SW 1271 (cell line): ENCODE measurements around the gene ERH.
"Not testable (repeated sequence)": the region's sequence is repeated elsewhere in the genome, so short reads cannot be mapped to it uniquely, and the experiment has no call there.

ENCODE experiments used
- DNase-seq, 2 experiments: peaks; one replicate each; lab custom pipeline; 2025; lab: John Stamatoyannopoulos, UW

Gene ERH

DNA sequence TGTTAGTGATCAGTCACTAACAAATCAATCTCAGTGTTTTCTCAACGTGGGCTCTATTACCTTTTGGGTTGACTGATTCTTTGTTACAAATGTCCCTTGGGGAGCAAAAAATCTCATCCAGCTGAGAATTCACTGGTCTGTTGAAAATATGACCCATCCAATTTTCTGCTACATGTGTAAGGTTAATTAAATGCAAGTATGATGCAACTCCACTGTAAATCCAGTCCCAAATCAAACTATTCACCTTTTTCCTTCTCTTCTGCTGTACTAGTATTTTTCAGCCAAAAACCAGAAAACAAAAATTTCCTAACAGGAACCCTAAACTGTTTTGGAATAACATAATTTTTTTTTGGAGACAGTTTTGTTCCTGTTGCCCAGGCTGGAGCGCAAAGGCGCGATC is 2.2 kb downstream of the ERH start:
- no peak for DNase-seq

DNA sequence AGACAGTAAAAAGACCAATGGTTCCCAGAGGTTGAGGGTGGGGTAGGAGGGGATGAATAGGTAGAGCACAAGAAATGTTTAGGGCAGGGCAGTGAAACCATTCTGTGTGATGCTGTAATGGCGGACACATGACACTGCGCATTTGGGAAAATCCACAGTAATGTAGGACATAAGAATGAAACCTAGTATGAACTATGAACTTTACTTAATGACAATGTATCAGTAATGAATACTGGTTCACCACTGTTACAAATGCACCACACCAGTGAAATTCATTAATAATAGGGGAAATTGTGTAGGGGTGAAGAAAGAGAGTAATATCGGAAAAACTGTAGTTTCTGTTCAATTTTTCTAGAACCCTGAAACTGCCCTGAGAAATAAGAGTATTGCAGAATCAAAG is 5.6 kb downstream of the ERH start:
- no peak for DNase-seq

DNA sequence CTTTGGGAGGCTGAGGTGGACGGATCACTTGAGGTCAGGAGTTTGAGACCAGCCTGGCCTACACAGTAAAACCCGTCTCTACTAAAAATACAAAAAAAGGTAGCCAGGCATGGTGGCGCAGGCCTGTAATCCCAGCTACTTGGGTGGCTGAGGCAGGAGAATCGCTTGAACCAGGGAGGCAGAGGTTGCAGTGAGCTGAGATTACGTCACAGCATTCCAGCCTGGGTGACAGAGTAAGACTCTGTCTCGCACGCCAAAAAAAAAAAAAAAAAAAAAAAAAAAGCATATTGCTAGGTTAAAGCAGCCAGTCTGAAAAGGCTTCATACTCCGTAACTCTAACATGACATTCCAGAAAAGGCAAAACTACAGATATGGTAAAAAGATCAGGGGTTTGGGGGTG is 6.7 kb downstream of the ERH start:
- not testable (repeated sequence) for DNase-seq

DNA sequence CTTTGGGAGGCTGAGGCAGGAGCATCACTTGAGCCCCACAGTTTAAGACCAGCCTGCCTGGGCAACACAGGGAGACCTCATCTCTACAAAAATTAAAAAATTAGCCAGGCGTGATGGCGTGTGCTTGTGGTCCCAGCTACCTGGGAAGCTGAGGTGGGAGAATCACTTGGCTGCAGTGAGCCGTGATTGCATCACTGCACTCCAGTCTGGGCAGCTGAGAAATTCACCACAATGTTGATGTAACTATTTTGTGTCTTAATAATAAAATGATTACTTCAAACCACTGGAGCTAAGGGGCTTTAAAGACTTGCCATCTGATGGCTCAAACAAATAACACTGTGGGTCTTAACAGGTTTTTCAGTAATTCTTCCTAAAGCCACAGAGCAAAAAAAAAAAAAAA is 10.8 kb downstream of the ERH start:
- DNase-seq = no peak

DNA sequence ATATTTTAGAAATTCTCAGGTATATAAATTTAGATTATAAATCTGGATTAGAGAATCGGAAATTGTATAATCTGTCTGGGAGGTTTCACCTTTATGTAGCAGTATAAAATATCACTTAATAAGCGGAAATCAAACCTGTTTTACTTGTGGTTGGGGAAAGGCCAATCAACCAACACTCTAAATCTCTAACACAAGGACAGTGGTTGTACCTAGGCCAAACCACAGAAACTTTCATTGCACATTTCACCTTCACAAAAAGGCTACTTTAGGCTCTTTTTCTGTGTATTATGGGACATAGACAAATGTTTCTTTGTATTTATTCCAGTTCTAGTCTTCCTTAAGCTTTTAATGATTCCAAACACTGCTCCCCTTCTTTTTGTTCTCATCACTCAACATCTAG is 19.8 kb downstream of the ERH start:
- no peak for DNase-seq

DNA sequence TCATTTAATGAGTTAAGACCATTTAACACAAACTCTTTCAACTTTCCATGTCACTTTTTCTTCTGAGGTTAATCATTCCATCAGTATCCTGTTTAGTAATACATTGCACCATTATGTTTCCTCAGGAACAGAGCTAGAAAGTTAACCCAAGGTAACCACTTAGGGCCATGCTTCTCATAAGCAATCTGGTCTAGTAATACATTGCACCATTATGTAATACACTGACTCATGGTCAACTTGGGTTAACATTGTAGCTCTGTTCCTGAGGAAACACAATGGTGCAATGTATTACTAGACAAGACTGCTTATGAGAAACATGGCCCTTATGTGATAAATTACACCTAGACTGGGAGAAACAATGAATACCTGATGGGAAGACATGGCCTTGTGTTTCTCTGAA is 21.7 kb downstream of the ERH start:
- no peak for DNase-seq

DNA sequence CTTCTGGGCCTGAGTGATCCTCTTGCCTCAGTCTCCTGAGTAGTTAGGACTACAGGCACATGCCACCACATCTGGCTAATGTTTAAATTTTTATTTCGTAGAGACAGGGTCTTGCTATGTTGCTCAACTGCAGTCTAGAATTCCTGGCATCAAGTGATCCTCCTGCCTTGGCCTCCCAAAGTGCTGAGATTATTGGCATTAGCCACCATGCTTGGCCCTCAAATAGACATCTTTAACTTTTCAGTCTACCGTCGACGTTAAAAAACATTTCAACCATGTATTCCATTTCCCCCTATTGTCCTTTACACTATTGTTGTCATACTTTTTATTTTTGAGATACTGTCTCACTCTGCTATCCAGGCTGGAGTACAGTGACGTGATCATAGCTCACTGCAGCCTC is 22.4 kb downstream of the ERH start:
- DNase-seq = no peak

DNA sequence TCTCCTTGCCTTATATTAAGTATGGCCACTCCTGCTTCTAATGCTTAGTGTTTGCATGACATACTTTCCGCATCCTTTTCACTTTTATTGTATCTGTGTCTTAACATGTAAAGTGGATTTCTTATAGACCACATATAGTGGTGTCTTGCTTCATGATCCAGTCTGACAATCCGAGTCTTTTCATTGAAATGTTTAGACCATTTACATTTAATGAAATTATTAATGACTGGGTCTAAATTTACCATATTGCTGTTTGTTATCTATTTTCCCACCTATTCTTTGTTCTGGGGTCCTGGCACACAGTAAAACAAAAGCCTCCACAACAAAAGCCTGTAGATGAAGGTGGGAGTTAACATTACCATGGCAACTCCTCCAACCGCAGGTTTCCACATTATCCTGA is 22.9 kb downstream of the ERH start:
- no peak for DNase-seq

DNA sequence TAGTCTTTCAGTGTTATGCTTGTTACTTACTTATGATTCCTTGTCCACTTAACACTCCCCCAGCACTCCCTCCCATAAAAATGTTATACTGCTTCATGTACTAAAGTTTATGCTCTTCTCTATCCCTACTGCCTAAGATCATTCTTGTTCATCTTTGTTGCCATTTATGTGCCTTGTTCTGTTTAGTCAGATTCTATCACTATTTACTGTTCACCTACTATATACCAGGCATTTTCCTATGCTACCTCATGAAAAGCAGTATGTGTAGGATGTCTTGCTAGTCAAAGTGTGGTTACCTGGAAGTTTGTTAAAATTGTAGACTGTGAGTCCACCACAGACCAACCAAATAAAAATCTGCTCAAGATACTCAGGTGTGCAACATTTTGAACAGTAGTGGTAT is 23.9 kb downstream of the ERH start:
- no peak for DNase-seq

DNA sequence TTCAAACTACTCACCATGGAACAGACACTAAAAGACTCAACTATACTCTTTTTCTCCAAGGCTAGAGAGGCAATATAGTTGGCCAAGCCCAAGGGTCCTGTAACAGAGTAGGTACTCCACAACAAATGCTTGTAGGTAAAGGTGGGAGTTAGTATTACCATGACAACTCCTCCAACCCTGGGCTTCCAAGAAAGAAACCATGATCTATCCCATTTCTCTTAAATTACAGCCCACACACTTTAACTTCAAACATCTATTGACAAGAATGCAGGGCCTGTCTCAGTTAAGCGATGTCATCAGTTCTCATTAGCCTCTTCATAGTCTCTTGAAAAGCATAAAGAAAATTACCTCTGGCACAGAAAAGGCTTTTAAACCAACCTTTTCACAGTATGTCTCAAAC is 25.0 kb downstream of the ERH start:
- no peak for DNase-seq

DNA sequence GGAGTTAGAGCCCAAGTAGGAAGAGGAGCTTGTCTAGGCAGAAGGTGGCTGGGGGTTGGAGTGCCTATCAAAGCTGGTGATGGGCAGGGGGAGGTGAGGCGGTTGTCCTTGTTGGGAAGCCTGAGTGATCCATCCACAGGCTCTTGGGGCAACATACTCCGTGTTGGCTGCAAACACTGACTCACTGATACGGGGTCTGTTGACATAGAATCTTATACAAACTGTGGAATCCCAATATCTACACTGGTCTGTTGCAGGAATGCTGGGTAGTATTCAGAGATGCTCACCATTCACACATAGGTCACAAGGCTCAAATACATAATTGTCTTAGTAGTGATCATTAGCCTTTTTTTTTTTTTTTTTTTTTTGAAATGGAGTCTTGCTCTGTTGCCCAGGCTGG is 26.0 kb downstream of the ERH start:
- DNase-seq = no peak

DNA sequence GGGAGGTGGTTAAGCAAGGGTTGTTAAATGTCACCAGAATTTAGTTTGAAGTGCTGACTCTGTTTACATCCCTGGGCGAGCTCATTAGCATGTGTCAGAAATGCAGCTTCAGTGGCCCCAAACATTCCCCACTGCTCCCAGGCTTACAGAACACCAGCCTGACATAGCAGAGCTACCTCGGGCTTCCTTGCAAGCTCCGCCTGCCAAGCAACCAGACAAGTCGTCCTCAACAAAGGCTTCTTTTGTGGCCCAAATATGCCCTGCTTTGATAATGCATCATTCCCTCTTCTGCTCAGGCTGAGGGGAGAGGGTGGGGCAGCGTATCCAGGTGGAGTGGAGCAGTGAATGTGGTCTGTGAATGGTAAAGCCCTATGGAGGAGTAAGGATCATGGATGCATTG is 28.0 kb downstream of the ERH start:
- DNase-seq = no peak

DNA sequence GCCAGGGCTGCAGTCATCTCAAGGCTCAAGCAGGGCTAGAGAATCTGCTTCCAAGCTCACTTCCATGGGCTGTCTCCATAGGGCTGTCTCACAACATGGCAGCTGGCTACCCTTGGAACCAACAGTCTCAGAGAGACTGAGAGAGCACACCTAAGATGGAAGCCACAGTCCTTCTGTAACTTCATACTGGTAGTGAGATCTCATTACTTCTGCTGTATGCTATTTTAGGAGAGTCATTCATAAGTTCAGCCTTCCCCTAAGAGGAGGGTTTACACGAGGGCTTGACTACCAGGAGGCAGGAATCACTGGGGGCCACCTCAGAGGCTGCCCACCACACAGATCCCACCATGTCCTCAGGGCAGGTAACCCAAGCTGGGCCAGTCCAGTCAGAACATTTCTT is 29.7 kb downstream of the ERH start:
- no peak for DNase-seq

DNA sequence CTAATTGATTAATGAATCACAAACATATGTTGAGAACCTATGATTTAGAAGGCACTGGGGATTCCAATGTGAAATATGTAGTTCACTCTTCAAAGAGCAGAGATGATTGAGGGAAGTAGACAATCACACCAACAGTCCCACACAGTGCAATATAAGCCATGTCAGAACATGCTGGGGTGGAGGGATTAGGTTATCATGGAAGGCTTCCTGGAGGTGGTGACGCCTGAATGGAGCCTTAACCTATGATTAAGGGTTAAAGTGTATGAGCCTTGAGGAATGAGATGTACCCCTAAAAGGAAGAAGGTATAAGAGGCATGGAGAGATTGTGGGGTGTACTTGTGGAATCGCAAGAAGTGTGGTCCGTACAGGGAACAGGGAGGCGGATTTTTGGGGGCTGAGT is 31.3 kb downstream of the ERH start:
- no peak for DNase-seq

DNA sequence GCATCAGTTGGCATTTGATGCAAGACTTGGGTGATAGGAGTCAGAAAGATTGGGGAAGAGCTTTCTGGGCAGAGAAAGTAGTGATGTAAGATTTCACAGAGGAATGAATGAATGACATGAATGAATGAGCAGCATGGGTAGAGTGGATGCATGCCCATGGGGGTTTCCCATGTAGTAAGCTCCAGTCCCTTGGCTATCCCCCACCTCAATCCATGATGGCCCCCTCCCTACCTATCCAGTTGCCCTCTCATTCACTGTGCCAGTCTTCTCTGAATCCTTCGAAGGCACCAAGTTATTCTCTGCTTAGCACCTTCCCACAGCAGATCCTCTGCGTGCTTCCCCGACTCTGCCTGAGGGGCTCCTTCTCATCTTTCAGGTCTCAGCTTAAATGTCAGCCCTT is 32.0 kb downstream of the ERH start:
- DNase-seq = no peak

DNA sequence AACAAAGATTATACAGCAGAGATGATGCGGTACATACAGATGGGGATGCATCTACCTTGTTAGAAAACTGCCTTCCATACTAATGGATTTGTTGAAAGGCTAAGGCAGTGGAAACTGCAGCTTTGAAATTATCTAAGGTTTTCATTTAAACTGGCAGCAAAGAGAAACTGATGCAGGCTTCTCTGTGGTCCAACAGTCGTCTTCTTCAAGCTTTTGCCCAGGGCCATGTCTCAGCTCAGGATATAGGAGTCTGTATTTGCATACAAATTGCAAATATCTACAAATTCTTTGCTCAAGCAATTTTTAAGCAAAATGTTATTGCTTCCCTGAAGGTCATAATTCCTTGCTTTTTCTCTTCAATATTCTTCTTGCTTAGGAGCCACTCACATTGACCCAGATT is 33.7 kb downstream of the ERH start:
- no peak for DNase-seq

DNA sequence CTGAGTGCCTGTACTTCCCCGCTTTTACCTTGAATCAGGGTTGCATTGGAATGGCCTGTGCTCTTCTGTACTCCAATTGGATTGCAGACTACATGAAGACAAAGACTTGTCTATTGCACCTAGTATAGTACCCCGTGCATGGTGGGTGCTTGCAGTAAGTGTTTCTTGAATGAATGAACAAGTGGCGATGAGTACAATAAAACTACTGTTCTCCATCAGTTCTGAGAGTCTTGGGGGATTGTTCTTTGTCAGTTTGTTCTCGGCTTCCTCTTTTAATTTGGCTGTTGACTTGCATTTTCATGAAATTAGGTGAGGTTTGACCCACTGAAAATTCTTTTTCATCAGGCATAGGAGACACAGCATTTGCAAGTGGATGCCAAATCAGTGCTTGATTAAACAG is 34.1 kb downstream of the ERH start:
- no peak for DNase-seq

DNA sequence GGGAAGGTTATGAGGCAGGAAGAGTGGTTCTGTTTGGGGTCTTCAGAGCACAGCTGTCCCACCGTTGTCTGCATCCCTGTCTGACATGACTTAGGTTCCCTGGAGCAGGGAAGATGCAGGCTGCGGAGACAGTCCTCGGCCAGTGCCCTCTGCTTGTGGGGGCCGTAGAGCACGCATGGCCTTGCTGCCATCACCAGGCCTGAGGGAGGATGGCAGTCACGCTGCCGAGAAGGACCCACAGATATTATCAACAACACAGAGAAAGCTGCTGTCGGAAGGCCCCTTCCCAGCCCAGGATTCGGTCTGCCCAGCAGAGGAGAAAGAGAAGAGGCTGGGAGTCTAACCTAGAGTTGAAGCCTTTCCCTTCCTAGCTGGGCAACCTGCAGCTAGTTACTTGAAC is 35.0 kb downstream of the ERH start:
- no peak for DNase-seq

DNA sequence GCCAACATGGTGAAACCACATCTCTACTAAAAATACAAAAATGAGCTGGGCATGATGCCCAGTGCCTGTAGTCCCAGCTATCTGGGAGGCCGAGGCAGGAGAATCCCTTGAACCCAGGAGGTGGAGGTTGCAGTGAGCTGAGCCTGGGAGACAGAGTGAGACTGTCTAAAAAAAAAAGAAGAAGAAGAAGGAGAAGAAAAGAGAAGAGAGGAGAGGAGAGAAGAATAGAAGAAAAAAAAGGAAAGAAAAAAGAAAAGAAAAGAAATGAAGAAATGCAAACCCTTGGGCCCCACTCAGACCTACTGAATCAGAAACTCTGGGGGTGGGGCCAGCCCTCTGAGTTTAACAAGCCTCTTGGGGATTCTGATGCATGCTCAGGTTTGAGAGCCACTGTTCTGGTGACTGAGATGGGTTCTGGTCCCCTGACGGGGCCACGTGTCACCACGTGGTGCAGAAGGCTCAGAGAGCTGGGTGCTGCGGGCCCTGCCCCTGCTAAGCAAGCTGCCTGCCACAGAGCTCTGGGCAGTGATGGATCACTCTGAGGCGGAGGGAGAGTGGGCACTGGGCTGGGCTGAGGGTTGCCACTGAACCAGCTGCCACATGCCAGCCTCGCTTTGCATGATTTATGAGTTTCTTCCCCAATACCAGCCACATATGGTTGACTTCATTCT is 37.5 kb downstream of the ERH start:
- DNase-seq = no peak

DNA sequence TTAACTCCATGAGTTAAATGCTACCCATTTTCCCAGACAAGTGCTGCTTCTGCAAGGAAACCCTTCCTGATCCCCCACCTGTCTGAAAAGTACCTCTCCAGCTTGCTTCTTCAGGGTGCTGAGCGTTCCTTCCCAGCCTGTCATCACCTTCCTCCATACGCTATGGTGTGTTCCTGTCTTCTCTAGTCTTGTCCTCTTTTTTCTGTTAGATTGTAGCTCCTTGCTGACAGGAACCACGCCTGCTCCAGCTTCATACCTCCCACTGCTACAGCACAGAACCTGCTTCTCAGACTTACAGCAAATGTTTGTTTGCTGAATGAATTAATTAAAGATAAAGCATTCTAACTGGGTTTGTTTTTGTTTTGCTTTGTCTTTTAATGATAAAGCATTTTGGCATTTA is 39.1 kb downstream of the ERH start:
- no peak for DNase-seq

DNA sequence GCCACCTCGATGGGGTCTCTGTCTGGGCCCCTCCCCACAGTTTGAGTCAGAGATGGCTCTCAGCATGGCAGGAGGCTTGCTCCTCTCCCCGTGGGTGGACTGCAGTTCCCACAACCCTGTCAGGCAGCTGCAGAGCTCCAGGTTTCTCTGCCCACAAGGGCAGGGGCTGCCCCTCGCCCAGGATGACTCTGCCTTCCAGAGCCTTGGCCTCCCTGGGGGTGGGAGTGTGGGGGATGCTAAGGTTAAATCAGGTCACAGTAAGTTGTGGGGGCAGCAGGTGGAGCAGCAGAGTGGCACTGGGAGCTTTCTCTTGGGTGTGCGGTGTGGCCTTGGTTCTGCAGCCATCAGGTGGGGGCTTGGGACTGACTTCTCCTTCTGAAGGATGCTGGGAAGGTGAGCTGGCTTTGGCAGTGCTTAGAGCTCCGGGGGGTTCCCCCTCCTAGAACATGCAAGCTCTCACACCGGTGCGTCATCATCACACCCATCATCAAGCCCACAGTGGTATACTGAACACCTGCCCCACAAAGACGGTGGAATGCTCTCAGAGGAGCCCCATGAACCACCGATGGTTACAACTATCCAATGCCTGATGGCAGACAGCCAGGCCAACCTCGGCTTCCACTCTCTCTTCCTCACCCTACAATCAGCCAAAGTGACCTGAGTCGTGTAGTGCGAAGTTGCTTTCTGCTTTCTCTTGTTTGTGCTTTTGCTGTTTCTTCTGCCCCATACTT is 39.7 kb downstream of the ERH start:
- DNase-seq = no peak

DNA sequence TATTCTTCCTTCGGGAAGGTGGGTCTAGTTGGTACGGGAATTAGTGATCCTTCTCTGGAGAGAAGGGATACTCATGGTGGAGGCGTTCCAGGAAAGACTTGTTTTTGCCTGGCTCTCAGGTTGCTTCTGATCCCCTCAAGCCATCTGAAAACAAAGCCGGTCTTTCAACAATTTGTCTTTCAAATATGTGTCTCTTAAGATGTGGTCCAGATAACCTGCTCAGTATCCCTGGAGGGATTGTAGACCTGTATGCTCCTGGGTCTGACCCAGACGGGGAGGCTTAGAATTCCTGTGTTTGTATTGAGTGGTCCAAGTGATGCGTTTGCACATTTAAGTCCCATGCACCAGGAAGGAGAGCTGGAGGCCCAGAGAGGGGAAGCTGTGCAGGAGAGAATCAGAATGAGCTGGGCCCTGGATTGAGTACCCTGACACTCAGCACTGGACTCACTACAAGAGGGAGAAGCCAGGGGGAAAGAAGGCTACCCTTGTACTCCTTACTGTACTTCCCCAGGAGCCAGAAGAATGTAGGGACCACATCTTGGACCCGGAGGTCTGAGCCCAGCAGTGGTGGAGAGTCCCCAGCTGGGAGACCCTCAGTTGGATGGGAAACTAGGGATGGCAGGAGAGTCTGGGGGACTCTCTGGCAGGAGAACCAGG is 40.4 kb downstream of the ERH start:
- no peak for DNase-seq

DNA sequence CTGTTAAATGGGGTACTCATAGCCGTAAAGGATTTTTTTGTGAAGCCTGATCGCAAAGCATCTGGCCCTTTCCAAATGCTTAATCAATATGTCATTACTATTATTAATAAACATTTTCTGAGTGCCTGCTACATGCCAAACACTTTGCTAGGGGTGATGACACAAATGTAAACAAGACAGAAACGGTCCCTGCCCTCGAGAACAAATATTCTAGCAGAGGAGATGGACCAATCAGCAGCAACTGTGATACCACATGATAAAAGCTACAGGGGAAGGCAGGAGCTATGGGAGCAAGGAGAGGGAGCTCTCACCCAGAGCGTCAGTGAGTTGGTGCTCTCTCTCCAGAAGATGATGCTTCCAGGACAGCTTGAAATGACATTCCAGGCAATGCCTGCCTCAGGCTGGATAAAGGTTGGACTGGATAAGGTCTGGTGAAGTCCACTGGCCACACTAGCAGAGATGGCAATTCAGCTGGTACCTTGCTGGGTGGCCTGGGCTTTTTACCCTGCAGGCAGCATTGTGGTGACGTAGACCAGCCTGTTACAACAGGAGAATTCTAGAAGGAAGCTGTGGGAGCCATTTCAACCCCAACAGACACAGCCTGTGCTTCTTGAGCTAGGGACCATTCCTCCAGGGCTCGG is 41.1 kb downstream of the ERH start:
- no peak for DNase-seq
